KMS-11 (cell line): ENCODE measurements around the gene SLC31A1.

Source experiments
- H2AFZ ChIP-seq: fragments of 200-600 bp; sonication (generic); 2 replicates; pipeline ENCODE4 v1.6.1; 2016; ENCODE audit warnings: antibody characterized with exemption, mixed run types, low read depth
- H3K27ac ChIP-seq: fragments of 200-600 bp; sonication (generic); 2 replicates; pipeline ENCODE4 v1.6.1; 2016; ENCODE audit warnings: mild to moderate bottlenecking, mixed run types
- H3K27me3 ChIP-seq: fragments of 200-600 bp; sonication (generic); 2 replicates; pipeline ENCODE4 v1.6.1; 2017; ENCODE audit warnings: mild to moderate bottlenecking, low read depth, mixed run types, moderate library complexity; ENCODE audit not compliant: insufficient read depth
- H3K36me3 ChIP-seq: fragments of 200-600 bp; sonication (generic); 2 replicates; pipeline ENCODE4 v1.6.1; 2017; ENCODE audit warnings: mild to moderate bottlenecking, mixed run types; ENCODE audit not compliant: insufficient read depth
- H3K4me1 ChIP-seq: fragments of 200-600 bp; sonication (generic); 2 replicates; pipeline ENCODE4 v1.6.1; 2016; ENCODE audit warnings: mild to moderate bottlenecking, low read depth, mixed run types; ENCODE audit not compliant: poor library complexity, severe bottlenecking
- H3K4me2 ChIP-seq: fragments of 200-600 bp; sonication (generic); 2 replicates; pipeline ENCODE4 v1.7.0; 2016; ENCODE audit warnings: mild to moderate bottlenecking, mixed run types
- H3K4me3 ChIP-seq: fragments of 200-600 bp; sonication (generic); IDR thresholded peaks from 2 replicates; pipeline ENCODE4 v1.6.1; 2017; ENCODE audit warnings: low read depth, low read length, mixed read lengths; ENCODE audit not compliant: insufficient read depth
- H3K79me2 ChIP-seq: fragments of 200-600 bp; sonication (generic); 2 replicates; pipeline ENCODE4 v1.6.1; 2016; ENCODE audit warnings: low read depth, mixed run types; ENCODE audit not compliant: insufficient read depth
- H3K9ac ChIP-seq: fragments of 200-600 bp; sonication (generic); 2 replicates; pipeline ENCODE4 v1.6.1; 2016; ENCODE audit warnings: mild to moderate bottlenecking, mixed run types
- H4K20me1 ChIP-seq: fragments of 200-600 bp; sonication (generic); 2 replicates; pipeline ENCODE4 v1.6.1; 2016; ENCODE audit warnings: mild to moderate bottlenecking, mixed run types; ENCODE audit not compliant: insufficient read depth
- TF ChIP-seq, protein P1 (sequence below): fragments of 200-600 bp; sonication (generic); conservative IDR thresholded peaks from 2 replicates; pipeline ENCODE4 v1.6.1; 2017; ENCODE audit warnings: low read depth, mild to moderate bottlenecking, antibody characterized with exemption, low read length, moderate library complexity, mixed read lengths

The SLC31A1 gene

DNA sequence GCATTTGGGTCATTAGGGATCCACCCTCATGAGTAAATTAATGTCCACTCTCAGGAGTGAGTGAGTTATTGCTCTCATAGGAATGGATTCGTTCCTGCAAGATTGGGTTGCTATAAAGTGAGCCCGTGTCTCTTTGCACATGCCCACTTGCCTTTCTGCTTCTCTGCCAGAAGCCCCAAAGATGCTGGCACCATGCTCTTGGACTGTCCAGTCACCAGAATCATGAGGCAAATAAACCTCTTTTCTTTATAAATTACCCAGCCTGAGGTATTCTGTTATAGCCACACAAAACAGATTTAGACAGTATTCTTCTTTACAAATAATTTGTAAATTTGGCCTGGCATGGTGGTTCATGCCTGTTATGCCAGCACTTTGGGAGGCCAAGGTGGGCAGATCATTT lies 29.5 kb downstream of the SLC31A1 start:
- Histone ChIP-seq H3K4me1 (no peaks in the 10 kb centered on the region), H2AFZ (no peak overlapping the region), H3K9ac (no peak overlapping the region), H3K4me3 (no peak overlapping the region), H3K4me2 (no peak overlapping the region), H4K20me1 (no peaks in the 10 kb centered on the region), H3K36me3 (no peaks in the 10 kb centered on the region), H3K27me3 (no peaks in the 10 kb centered on the region), H3K27ac (no peak overlapping the region), H3K79me2 (no peaks in the 10 kb centered on the region)
- TF ChIP-seq, protein P1, sequence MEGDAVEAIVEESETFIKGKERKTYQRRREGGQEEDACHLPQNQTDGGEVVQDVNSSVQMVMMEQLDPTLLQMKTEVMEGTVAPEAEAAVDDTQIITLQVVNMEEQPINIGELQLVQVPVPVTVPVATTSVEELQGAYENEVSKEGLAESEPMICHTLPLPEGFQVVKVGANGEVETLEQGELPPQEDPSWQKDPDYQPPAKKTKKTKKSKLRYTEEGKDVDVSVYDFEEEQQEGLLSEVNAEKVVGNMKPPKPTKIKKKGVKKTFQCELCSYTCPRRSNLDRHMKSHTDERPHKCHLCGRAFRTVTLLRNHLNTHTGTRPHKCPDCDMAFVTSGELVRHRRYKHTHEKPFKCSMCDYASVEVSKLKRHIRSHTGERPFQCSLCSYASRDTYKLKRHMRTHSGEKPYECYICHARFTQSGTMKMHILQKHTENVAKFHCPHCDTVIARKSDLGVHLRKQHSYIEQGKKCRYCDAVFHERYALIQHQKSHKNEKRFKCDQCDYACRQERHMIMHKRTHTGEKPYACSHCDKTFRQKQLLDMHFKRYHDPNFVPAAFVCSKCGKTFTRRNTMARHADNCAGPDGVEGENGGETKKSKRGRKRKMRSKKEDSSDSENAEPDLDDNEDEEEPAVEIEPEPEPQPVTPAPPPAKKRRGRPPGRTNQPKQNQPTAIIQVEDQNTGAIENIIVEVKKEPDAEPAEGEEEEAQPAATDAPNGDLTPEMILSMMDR: no peak

DNA sequence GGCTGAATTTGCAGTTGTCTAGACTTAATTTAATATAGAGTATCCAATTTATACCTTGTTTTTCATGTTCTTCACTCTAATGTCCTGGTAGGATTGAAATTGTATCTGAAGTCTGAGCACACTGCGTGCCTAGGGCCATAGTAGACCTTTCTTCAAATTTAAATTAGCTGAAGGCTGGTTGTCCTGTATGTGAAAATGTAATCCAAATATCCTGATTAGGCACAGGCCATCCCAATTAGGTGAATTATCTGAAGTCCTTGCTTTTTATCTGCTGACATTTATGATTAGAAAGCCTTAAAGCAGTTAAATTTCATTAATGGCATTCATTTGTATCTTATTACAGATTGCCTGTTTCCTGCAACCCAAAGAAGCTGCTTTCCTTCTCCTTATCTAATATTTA lies 33.6 kb downstream of the SLC31A1 start:
- no peaks in the 10 kb centered on the region; the same call in 1 of the 2 replicates for H4K20me1 ChIP-seq
- H3K36me3 ChIP-seq: no peaks in the 10 kb centered on the region
- H3K27me3 ChIP-seq: no peaks in the 10 kb centered on the region
- H3K79me2 ChIP-seq: no peaks in the 10 kb centered on the region
- TF ChIP-seq, protein P1: no peak
- H3K4me2 ChIP-seq: no peak overlapping the region
- H2AFZ ChIP-seq: no peak overlapping the region
- H3K9ac ChIP-seq: no peak overlapping the region
- H3K27ac ChIP-seq: no peak overlapping the region
- H3K4me1 ChIP-seq: no peaks in the 10 kb centered on the region
- H3K4me3 ChIP-seq: no peak overlapping the region

DNA sequence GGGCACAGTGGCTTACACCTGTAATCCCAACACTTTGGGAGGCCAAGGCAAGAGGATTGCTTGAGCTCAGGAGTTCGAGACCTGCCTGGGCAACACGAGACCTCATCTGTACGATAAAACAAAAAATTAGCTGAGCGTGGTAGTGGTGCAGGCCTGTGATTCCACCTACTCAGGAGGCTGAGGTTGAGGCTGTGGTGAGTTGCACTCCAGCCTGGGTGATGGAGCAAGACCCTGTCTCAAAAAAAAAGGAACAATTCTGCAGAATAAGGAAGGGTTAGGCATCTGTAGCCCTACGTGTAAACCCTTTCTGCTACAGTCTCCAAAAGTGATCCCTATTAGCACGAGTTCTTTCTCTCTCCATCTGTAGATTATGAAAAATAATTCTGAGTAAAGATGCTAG lies 34.1 kb downstream of the SLC31A1 start:
- Histone ChIP-seq H3K4me3 (no peak overlapping the region), H4K20me1 (no peaks in the 10 kb centered on the region; the same call in 1 of the 2 replicates), H3K79me2 (no peaks in the 10 kb centered on the region), H3K4me2 (no peak overlapping the region), H3K27ac (no peak overlapping the region), H3K36me3 (no peaks in the 10 kb centered on the region), H3K9ac (no peak overlapping the region), H2AFZ (no peak overlapping the region), H3K4me1 (no peaks in the 10 kb centered on the region), H3K27me3 (no peaks in the 10 kb centered on the region)
- TF ChIP-seq, protein P1: no peak

DNA sequence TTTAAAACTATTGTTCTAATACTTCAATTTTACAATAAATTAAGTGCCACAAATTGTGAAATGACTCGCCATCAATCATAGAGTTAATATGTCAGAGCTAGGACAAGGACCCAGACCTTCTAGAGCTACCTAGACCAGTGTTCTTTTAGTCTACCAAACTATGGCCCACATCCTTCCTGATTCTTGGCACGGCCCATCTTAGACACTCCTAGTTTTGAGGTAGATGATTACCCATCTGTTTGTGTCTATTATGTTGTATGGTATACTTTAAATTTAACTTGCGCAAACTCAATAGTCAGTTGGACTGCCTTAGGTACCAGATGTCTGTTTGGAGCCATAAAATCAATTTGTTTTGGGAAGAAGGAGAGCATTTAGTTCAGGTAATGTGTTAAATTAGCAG lies 36.5 kb downstream of the SLC31A1 start:
- Histone ChIP-seq H3K9ac (no peak overlapping the region), H3K4me2 (no peak overlapping the region), H2AFZ (no peak overlapping the region), H3K27me3 (no peaks in the 10 kb centered on the region), H3K27ac (no peak overlapping the region), H3K4me1 (no peaks in the 10 kb centered on the region), H3K79me2 (no peaks in the 10 kb centered on the region), H4K20me1 (no peaks in the 10 kb centered on the region; the same call in 1 of the 2 replicates), H3K4me3 (no peak overlapping the region), H3K36me3 (no peaks in the 10 kb centered on the region)
- TF ChIP-seq, protein P1: no peak
